OCI-LY1 (cell line): ENCODE measurements around the gene LNPK.

Experiments
- H2AFZ ChIP-seq: fragments of 200-600 bp; sonication (generic), shearing (Covaris generic); 2 replicates; pipeline ENCODE4 v1.6.0; 2014; ENCODE audit warnings: antibody characterized with exemption, mild to moderate bottlenecking, low read length
- H3F3A ChIP-seq: fragments of 200-600 bp; sonication (generic), shearing (Covaris generic); 2 replicates; pipeline ENCODE4 v1.6.0; 2014; ENCODE audit warnings: mild to moderate bottlenecking, antibody characterized with exemption, low read length, moderate library complexity; ENCODE audit not compliant: insufficient read depth
- H3K27ac ChIP-seq: fragments of 200-600 bp; sonication (generic); 2 replicates; pipeline ENCODE4 v1.5.1; 2014; ENCODE audit warnings: low read length, mixed run types, mild to moderate bottlenecking, low read depth; ENCODE audit not compliant: poor library complexity, severe bottlenecking
- H3K27me3 ChIP-seq: fragments of 200-600 bp; sonication (generic); 2 replicates; pipeline ENCODE4 v1.6.0; 2014; ENCODE audit warnings: antibody characterized with exemption, mild to moderate bottlenecking, low read length, moderate library complexity; ENCODE audit not compliant: insufficient read depth
- H3K36me3 ChIP-seq: fragments of 200-600 bp; sonication (generic); 2 replicates; pipeline ENCODE4 v1.6.1; 2014; ENCODE audit warnings: mild to moderate bottlenecking, antibody characterized with exemption, low read length, moderate library complexity, mixed read lengths; ENCODE audit not compliant: insufficient read depth
- H3K4me1 ChIP-seq: fragments of 200-600 bp; sonication (generic); 2 replicates; pipeline ENCODE4 v1.5.1; 2014; ENCODE audit warnings: mild to moderate bottlenecking, low read length, moderate library complexity; ENCODE audit not compliant: insufficient read depth, severe bottlenecking
- H3K4me2 ChIP-seq: fragments of 200-600 bp; sonication (generic), shearing (Covaris generic); 2 replicates; pipeline ENCODE4 v1.6.1; 2014; ENCODE audit warnings: low read length
- H3K4me3 ChIP-seq: fragments of 200-600 bp; sonication (generic); 2 replicates; pipeline ENCODE4 v1.5.1; 2014; ENCODE audit warnings: low read length, low read depth, mild to moderate bottlenecking, mixed read lengths; ENCODE audit not compliant: poor library complexity, severe bottlenecking
- H3K79me2 ChIP-seq: fragments of 200-600 bp; shearing (Covaris generic); 2 replicates; pipeline ENCODE4 v1.6.1; 2016; ENCODE audit warnings: mixed run types, low read length, mixed read lengths; ENCODE audit not compliant: insufficient read depth
- H3K9ac ChIP-seq: fragments of 200-600 bp; sonication (generic), shearing (Covaris generic); 2 replicates; pipeline ENCODE4 v1.6.1; 2014; ENCODE audit warnings: mild to moderate bottlenecking, low read length, mixed read lengths
- H3K9me2 ChIP-seq: fragments of 200-600 bp; sonication (generic), shearing (Covaris generic); 2 replicates; pipeline ENCODE4 v1.6.1; 2014; ENCODE audit warnings: low read depth, mild to moderate bottlenecking, low read length, mixed read lengths
- H3K9me3 ChIP-seq: fragments of 200-600 bp; shearing (Covaris generic); 2 replicates; pipeline ENCODE4 v1.6.1; 2014; ENCODE audit warnings: low read length, mixed read lengths
- H4K20me1 ChIP-seq: fragments of 200-600 bp; sonication (generic), shearing (Covaris generic); 2 replicates; pipeline ENCODE4 v1.6.0; 2016; ENCODE audit warnings: mild to moderate bottlenecking, low read length; ENCODE audit not compliant: insufficient read depth
- EZH2 ChIP-seq: fragments of 200-600 bp; sonication (generic), shearing (Covaris generic); IDR thresholded peaks from 2 replicates; pipeline ENCODE4 v1.8.0; 2017; ENCODE audit warnings: borderline replicate concordance, mixed run types, mild to moderate bottlenecking, antibody characterized with exemption, low read length, moderate library complexity, mixed read lengths
- TF ChIP-seq, protein P1 (sequence below): fragments of 200-600 bp; sonication (generic), shearing (Covaris generic); IDR thresholded peaks from 2 replicates; pipeline ENCODE4 v1.5.1; 2017; ENCODE audit warnings: mild to moderate bottlenecking, antibody characterized with exemption, low read length, moderate library complexity, mixed read lengths

The LNPK gene

DNA sequence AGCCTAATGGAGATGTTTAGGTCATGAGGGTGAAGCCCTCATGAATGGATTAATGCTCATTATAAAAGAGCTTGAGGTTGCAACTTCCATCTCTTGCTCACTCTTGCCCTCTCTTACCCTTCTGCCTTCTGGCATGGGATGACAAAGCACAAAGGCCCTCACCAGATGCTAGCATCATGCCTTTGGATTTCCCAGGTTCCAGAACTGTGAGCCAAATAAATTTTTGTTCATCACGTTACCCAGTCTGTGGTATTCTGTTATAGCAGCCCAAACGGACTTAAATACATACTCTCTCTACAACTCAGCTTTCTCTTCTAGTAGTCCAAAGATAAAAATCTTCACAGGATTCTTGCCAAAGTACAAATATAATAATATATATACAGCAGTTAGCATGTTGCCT lies 75.8 kb downstream of the LNPK start:
- Histone ChIP-seq H3K4me1 (no peaks in the 10 kb centered on the region), H3K9me3 (no peaks in the 10 kb centered on the region), H4K20me1 (no peaks in the 10 kb centered on the region), H3K79me2 (no peaks in the 10 kb centered on the region), H2AFZ (no peak overlapping the region), H3K36me3 (peaks cover 26% of the 10 kb centered on the region; the same call in 1 of the 2 replicates), H3K27ac (no peak overlapping the region), H3K4me2 (no peak overlapping the region), H3K4me3 (no peak overlapping the region), H3K9ac (no peak overlapping the region), H3K9me2 (no peaks in the 10 kb centered on the region), H3K27me3 (no peaks in the 10 kb centered on the region), H3F3A (no peaks in the 10 kb centered on the region)
- TF ChIP-seq EZH2 = no peak
- TF ChIP-seq, protein P1, sequence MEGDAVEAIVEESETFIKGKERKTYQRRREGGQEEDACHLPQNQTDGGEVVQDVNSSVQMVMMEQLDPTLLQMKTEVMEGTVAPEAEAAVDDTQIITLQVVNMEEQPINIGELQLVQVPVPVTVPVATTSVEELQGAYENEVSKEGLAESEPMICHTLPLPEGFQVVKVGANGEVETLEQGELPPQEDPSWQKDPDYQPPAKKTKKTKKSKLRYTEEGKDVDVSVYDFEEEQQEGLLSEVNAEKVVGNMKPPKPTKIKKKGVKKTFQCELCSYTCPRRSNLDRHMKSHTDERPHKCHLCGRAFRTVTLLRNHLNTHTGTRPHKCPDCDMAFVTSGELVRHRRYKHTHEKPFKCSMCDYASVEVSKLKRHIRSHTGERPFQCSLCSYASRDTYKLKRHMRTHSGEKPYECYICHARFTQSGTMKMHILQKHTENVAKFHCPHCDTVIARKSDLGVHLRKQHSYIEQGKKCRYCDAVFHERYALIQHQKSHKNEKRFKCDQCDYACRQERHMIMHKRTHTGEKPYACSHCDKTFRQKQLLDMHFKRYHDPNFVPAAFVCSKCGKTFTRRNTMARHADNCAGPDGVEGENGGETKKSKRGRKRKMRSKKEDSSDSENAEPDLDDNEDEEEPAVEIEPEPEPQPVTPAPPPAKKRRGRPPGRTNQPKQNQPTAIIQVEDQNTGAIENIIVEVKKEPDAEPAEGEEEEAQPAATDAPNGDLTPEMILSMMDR = no peak

GRCh38 chr2:175922160-175922559 lies 79.9 kb downstream of the LNPK start:
- no peak overlapping the region for H3K4me2 ChIP-seq
- no peak for TF ChIP-seq EZH2
- TF ChIP-seq, protein P1 = no peak
- H3F3A ChIP-seq = no peaks in the 10 kb centered on the region
- no peak overlapping the region for H3K27ac ChIP-seq
- H3K9me2 ChIP-seq = no peaks in the 10 kb centered on the region
- H3K4me1 ChIP-seq = no peaks in the 10 kb centered on the region
- H2AFZ ChIP-seq = no peak overlapping the region
- H3K36me3 ChIP-seq = peaks cover 12% of the 10 kb centered on the region; the same call in 1 of the 2 replicates
- H3K79me2 ChIP-seq = no peaks in the 10 kb centered on the region
- no peak overlapping the region for H3K9ac ChIP-seq
- H3K27me3 ChIP-seq = no peaks in the 10 kb centered on the region
- no peaks in the 10 kb centered on the region for H4K20me1 ChIP-seq
- H3K4me3 ChIP-seq = no peak overlapping the region
- H3K9me3 ChIP-seq = no peaks in the 10 kb centered on the region

- Histone ChIP-seq H3K27ac (no peak overlapping the region), H3K9me2 (no peaks in the 10 kb centered on the region), H2AFZ (no peak overlapping the region), H3K4me1 (no peaks in the 10 kb centered on the region), H3K79me2 (no peaks in the 10 kb centered on the region), H3F3A (no peaks in the 10 kb centered on the region), H3K9me3 (no peaks in the 10 kb centered on the region), H3K27me3 (no peaks in the 10 kb centered on the region), H4K20me1 (no peaks in the 10 kb centered on the region), H3K4me2 (no peak overlapping the region), H3K4me3 (no peak overlapping the region), H3K9ac (no peak overlapping the region), H3K36me3 (no peaks in the 10 kb centered on the region)
- TF ChIP-seq, protein P1 = no peak
- no peak for TF ChIP-seq EZH2
These were observed 83.1 kb downstream of the LNPK start for GRCh38 chr2:175918935-175919334.
